LNCAP (cell line): ENCODE measurements around the gene TRMT112.

Source experiments
- CTCF ChIP-seq: fragments of 450-650 bp; IDR thresholded peaks from 2 replicates; pipeline ENCODE4 v1.5.1; 2017; ENCODE audit warnings: mild to moderate bottlenecking

TRMT112 gene

GRCh38 chr11:64334764-64335735 is 17.7 kb upstream of the TRMT112 start:
- TF ChIP-seq CTCF: no peak

GRCh38 chr11:64333556-64333955 is 16.2 kb upstream of the TRMT112 start:
- no peak for TF ChIP-seq CTCF

DNA sequence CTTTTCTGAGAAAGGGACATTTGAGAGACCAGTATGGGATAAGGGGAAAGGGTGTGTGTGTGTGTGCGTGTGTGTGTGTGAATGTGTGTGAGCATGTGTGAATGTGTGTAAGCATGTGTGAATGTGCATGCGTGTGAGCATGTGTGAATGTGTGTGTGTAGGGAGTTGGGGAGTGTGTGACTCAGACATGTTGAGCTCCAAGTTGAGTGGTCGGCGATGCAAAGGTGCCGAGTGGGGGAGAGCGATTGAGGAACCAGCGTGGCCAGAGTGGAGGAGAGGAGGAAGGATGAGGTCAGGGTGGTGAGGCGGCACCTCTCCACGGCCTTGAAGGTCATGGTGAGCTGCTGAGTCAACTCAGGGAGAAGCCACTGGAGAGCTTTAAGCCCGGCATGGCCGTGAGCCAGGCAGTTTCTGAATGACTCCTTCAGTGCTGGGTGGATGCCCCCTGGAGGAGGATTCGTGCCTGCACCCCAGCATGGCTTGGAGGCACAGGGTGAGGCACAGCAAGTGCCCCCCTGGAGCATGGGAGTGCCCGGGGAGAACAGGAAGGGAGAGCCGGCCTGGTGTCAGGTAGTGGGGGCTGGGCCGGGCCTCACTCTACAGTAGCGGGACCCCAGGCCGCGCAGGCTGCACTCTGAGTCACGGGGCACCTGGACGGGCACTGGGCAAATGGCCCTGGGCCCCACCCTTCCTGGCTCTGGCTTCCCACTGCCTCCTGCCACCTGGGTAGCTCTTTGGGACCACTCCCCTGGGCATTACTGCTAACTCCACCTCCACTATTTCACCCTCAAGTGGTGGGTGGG is 14.4 kb upstream of the TRMT112 start:
- TF ChIP-seq CTCF: no peak; the same call in 1 of the 2 replicates

- no peak for TF ChIP-seq CTCF
These were observed 13.5 kb upstream of the TRMT112 start for GRCh38 chr11:64330888-64331287.

GRCh38 chr11:64327993-64328392 is 10.6 kb upstream of the TRMT112 start:
- TF ChIP-seq CTCF: no peak

DNA sequence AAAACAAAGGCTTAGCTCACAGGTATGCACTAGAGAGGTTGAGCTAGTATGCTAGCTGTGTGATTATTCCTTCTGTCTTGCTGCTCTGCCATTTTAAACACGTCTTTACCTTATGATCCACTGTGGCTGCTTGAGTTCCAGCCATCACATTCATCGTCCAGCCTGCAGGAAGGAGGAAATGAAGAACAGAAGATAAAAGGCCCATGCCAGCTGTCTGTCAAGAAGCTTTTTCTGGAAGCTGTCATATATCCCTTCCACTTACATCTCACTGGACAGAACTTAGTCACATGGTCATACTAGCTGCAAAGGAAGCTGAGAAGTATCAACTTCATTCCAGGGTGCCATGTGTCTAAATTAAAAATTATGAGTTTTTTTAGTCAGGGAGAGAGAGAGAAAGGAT is 10.0 kb upstream of the TRMT112 start:
- no peak for TF ChIP-seq CTCF

DNA sequence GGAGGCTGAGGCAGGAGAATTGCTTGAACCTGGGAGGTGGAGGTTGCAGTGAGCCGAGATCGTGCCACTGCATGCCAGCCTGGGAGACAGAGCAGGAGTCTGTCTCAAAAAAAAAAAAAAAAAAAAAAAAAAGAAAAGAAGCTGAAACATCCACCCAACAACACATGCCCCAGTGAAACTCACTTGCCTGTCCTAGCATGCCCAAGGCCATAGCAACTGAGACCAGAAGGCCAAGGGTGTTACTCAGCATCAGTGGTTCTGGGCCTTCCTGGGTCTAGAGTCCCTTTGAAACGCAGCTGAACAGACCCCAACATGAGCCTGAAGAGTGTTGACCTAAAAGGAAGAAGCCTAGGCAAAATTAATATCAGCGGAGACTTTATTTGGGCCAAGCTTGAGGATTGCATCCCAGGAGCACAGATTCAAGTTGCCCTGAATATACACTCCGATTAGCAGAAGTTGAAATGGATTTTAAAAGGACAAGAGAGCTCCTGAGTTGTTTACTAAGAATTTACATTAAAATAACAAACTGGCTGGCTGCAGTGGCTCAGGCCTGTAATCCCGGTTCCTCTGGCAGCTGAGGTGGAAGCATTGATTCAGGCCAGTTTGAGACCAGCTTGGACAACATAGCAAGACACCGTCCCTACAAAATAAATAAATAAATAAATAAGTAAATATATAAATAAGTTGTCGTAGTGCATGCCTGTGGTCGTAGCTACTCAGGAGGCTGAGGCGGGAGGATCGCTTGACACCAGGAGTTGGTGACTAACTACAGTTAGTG is 7.5 kb upstream of the TRMT112 start:
- no peak for TF ChIP-seq CTCF
